SK-N-SH (cell line): ENCODE measurements around the gene NTN1. TPM values are rescaled to one million over a fixed set of nuclear protein-coding genes. Genes with fewer than 3 reads are reported as not detected.

Source experiments
- CTCF ChIA-PET: fragments of 300-600, 350-600 bp; formaldehyde crosslinking; extraction: SDS; loops from one replicate; lab custom pipeline; 2021; lab: Yijun Ruan, JAX
- POLR2A ChIA-PET: fragments of 350-600 bp; sonication (Branson Sonifier 250); formaldehyde crosslinking; extraction: SDS; loops from one replicate; lab custom pipeline; 2020; ENCODE audit warnings: antibody characterized with exemption, inconsistent platforms; lab: Yijun Ruan, JAX
- DNase-seq: peaks from one replicate; pipeline ENCODE4 v3.0.0; 2012
- H2AFZ ChIP-seq: fragments of 200-600 bp; sonication (generic); 2 replicates; pipeline ENCODE4 v1.8.1; 2016; ENCODE audit warnings: antibody characterized with exemption, mild to moderate bottlenecking, low read depth
- H3F3A ChIP-seq: fragments of 200-600 bp; sonication (generic); replicated peaks from 2 replicates; pipeline ENCODE3; 2016; ENCODE audit warnings: antibody characterized with exemption, mild to moderate bottlenecking; ENCODE audit not compliant: insufficient read depth
- H3K27ac ChIP-seq, 2 experiments: fragments of 200-500 bp in 1 of 2; fragments of 200-600 bp in 1 of 2; sonication (Bioruptor generic) in 1 of 2; sonication (generic), shearing (Covaris generic) in 1 of 2; 2 replicates each; pipeline versions ENCODE4 v1.5.1 to v1.6.1; 2014 to 2016; ENCODE audit warnings: low read depth in 2 of 2, inconsistent platforms in 1 of 2, low read length in 1 of 2, mild to moderate bottlenecking in 1 of 2, mixed read lengths in 1 of 2
- H3K27me3 ChIP-seq: fragments of 200-600 bp; sonication (generic), shearing (Covaris generic); 2 replicates; pipeline ENCODE4 v1.6.1; 2016; ENCODE audit warnings: mixed run types; ENCODE audit not compliant: insufficient read depth
- H3K36me3 ChIP-seq, 2 experiments: fragments of 200-500 bp in 1 of 2; fragments of 200-600 bp in 1 of 2; sonication (Bioruptor generic) in 1 of 2; sonication (generic) in 1 of 2; replicated peaks in 1 of 2; 2 replicates each; pipeline versions ENCODE3 to v1.5.1; 2014 to 2016; ENCODE audit warnings: low read length in 1 of 2, mild to moderate bottlenecking in 1 of 2; ENCODE audit not compliant: insufficient read depth in 2 of 2, control insufficient read depth in 1 of 2
- H3K4me1 ChIP-seq, 2 experiments: fragments of 200-500 bp in 1 of 2; fragments of 200-600 bp in 1 of 2; sonication (Bioruptor generic) in 1 of 2; sonication (generic), shearing (Covaris generic) in 1 of 2; 2 replicates each; pipeline versions ENCODE4 v1.5.1 to v1.6.1; 2014 to 2016; ENCODE audit warnings: low read depth in 1 of 2, low read length in 1 of 2, mixed run types in 1 of 2; ENCODE audit not compliant: insufficient read depth in 2 of 2, control insufficient read depth in 1 of 2
- H3K4me2 ChIP-seq: fragments of 200-600 bp; sonication (generic), shearing (Covaris generic); 2 replicates; pipeline ENCODE4 v1.6.1; 2017; ENCODE audit warnings: mixed run types
- H3K4me3 ChIP-seq, 2 experiments: fragments of 200-500 bp in 1 of 2; fragments of 200-600 bp in 1 of 2; sonication (Bioruptor generic) in 1 of 2; sonication (generic), shearing (Covaris generic) in 1 of 2; 2 replicates each; pipeline versions ENCODE4 v1.5.1 to v1.8.1; 2014 to 2016; ENCODE audit warnings: low read depth in 2 of 2, inconsistent platforms in 1 of 2, low read length in 1 of 2, mild to moderate bottlenecking in 1 of 2, mixed read lengths in 1 of 2, moderate library complexity in 1 of 2
- H3K79me2 ChIP-seq: fragments of 200-600 bp; sonication (generic); 2 replicates; pipeline ENCODE4 v1.8.1; 2017; ENCODE audit warnings: mild to moderate bottlenecking; ENCODE audit not compliant: insufficient read depth
- H3K9ac ChIP-seq: fragments of 200-600 bp; sonication (generic); 2 replicates; pipeline ENCODE4 v1.6.1; 2017; ENCODE audit warnings: mixed run types
- H3K9me2 ChIP-seq: fragments of 200-600 bp; sonication (generic); 2 replicates; pipeline ENCODE4 v1.6.1; 2017; ENCODE audit warnings: mixed run types
- H3K9me3 ChIP-seq: fragments of 200-600 bp; sonication (generic); 2 replicates; pipeline ENCODE4 v1.6.1; 2017; ENCODE audit warnings: mixed run types, mild to moderate bottlenecking, moderate library complexity
- H4K20me1 ChIP-seq: fragments of 200-600 bp; sonication (generic); 2 replicates; pipeline ENCODE4 v1.6.1; 2017; ENCODE audit warnings: mild to moderate bottlenecking, mixed run types; ENCODE audit not compliant: insufficient read depth
- FOSL2 ChIP-seq: IDR thresholded peaks from 2 replicates; pipeline ENCODE4 v1.4.0; 2012; ENCODE audit warnings: low read depth, mild to moderate bottlenecking, moderate library complexity, borderline replicate concordance
- GATA2 ChIP-seq: sonication (generic); formaldehyde crosslinking; IDR thresholded peaks from 2 replicates; pipeline ENCODE4 v1.5.0; 2020; ENCODE audit warnings: mild to moderate bottlenecking, missing genetic modification reagents
- JUND ChIP-seq: IDR thresholded peaks from 2 replicates; pipeline ENCODE4 v1.4.0; 2012
- MEF2A ChIP-seq: IDR thresholded peaks from 2 replicates; pipeline ENCODE4 v1.4.0; 2012; ENCODE audit warnings: low read depth, borderline replicate concordance
- NFIC ChIP-seq: IDR thresholded peaks from 2 replicates; pipeline ENCODE4 v1.4.0; 2012; ENCODE audit warnings: borderline replicate concordance
- NRF1 ChIP-seq: IDR thresholded peaks from 2 replicates; pipeline ENCODE4 v1.6.1; 2012; ENCODE audit warnings: low read depth, mild to moderate bottlenecking, low read length
- POLR2AphosphoS5 ChIP-seq: IDR thresholded peaks from 2 replicates; pipeline ENCODE4 v1.6.1; 2012; ENCODE audit warnings: low read depth, low read length
- RAD21 ChIP-seq: IDR thresholded peaks from 2 replicates; pipeline ENCODE4 v1.6.1; 2012; ENCODE audit warnings: mild to moderate bottlenecking, low read length
- RCOR1 ChIP-seq: fragments of 150-350 bp; IDR thresholded peaks from 2 replicates; pipeline ENCODE4 v1.6.1; 2017; ENCODE audit warnings: antibody characterized with exemption, low read length
- SMC3 ChIP-seq: IDR thresholded peaks from 2 replicates; pipeline ENCODE4 v1.6.1; 2012; ENCODE audit warnings: low read depth, low read length, improper control_type of control experiment
- YY1 ChIP-seq: IDR thresholded peaks from 2 replicates; pipeline ENCODE4 v1.4.0; 2012; ENCODE audit warnings: low read depth, mild to moderate bottlenecking
- WGBS: methylation state at CpG from one replicate; pipeline ENCODE4 v1.1.6; 2017; ENCODE audit warnings: low lambda C conversion rate; 5-methylcytosine and 5-hydroxymethylcytosine counted together
- polyA plus RNA-seq, 3 experiments: library from polyadenylated mRNA; depleted of rRNA; stranded (reverse); fragments of >200 nt; gene quantifications; 2 replicates each; pipeline ENCODE4 v1.2.3, GENCODE V29; 2012
- TF ChIP-seq, protein P1 (sequence below): IDR thresholded peaks from 2 replicates; pipeline ENCODE4 v1.4.0; 2012; ENCODE audit warnings: low read depth
- TF ChIP-seq, protein P2 (sequence below): IDR thresholded peaks from 2 replicates; pipeline ENCODE4; 2012
- TF ChIP-seq, protein P3 (sequence below): fragments of 150-350 bp; IDR thresholded peaks from 2 replicates; pipeline ENCODE4 v1.6.1; 2016; ENCODE audit warnings: mild to moderate bottlenecking, low read depth, low read length
- TF ChIP-seq, protein P4 (sequence below): IDR thresholded peaks from 2 replicates; pipeline ENCODE4 v1.6.1; 2012; ENCODE audit warnings: mild to moderate bottlenecking, low read depth, low read length, moderate library complexity
- TF ChIP-seq, protein P5 (sequence below): IDR thresholded peaks from 2 replicates; pipeline ENCODE4 v1.4.0; 2012; ENCODE audit warnings: low read depth, borderline replicate concordance

The NTN1 gene
- polyA plus RNA-seq, 1 of the 3 experiments (the other 2 are of a cell fraction): 0.05 TPM

DNA sequence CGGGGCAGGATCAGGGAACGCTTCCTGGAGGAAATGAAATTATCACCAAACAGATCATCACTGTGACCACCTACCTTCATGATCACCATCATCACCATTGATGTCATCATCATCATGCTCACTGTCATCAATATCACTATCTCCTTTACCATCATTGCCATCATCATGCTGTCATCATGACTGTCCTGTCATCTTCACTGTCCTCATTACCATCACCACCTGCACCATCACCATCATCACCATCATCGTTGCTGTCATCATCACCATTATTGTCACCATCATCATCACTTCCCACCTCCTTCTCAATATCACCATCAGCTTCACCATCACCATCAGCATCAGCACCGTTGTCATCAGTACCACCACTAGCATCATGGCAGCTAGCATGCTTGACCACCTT is 65.3 kb downstream of the NTN1 start:
- CTCF ChIA-PET: no interaction called here
- 29% methylated on average over 4 of the region's 4 CpGs for WGBS
- TF ChIP-seq, protein P1, sequence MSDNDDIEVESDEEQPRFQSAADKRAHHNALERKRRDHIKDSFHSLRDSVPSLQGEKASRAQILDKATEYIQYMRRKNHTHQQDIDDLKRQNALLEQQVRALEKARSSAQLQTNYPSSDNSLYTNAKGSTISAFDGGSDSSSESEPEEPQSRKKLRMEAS: no peak
- TF ChIP-seq, all 33 proteins: peak for 0

DNA sequence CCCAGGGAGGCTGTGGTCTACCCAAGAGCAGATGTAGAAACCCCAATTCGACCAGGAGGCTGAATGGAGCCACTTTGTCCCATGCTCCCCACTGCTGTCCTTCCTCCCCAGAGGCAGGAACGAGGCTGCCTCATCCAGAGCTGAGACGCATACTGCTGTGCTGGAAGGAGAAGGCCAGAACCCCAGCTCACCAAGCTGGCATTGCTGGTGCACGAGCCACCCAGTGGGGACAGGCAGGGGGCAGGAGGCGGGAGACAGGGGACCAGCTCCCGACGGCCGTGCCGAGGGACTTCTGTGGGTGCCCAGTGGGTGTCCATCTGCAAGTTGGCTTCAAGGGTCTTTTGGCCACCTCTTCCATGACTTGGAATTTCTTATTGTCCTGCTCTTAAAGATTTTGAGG is 66.6 kb downstream of the NTN1 start:
- H3K79me2 ChIP-seq: no peaks in the 10 kb centered on the region
- H3F3A ChIP-seq: no peaks in the 10 kb centered on the region
- H3K4me2 ChIP-seq: no peak overlapping the region
- H3K4me3 ChIP-seq: no peak overlapping the region
- H3K9ac ChIP-seq: no peak overlapping the region
- peaks cover 28% of the 10 kb centered on the region; the same call in 1 of the 2 replicates for H3K27me3 ChIP-seq
- ChIA-PET POLR2A (no interaction called here), CTCF (no interaction called here)
- DNase-seq: no peak
- no peaks in the 10 kb centered on the region for H4K20me1 ChIP-seq
- H3K27ac ChIP-seq: no peak overlapping the region
- H3K4me1 ChIP-seq: no peaks in the 10 kb centered on the region
- TF ChIP-seq RCOR1: no peak
- TF ChIP-seq GATA2 (CRISPR knock-in tag): no peak
- TF ChIP-seq NRF1: no peak
- TF ChIP-seq MEF2A: no peak
- TF ChIP-seq, protein P2, sequence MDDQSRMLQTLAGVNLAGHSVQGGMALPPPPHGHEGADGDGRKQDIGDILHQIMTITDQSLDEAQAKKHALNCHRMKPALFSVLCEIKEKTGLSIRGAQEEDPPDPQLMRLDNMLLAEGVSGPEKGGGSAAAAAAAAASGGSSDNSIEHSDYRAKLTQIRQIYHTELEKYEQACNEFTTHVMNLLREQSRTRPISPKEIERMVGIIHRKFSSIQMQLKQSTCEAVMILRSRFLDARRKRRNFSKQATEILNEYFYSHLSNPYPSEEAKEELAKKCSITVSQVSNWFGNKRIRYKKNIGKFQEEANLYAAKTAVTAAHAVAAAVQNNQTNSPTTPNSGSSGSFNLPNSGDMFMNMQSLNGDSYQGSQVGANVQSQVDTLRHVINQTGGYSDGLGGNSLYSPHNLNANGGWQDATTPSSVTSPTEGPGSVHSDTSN: no peak
- no peak for TF ChIP-seq RAD21
- TF ChIP-seq POLR2AphosphoS5: no peak
- TF ChIP-seq YY1: no peak
- no peak for TF ChIP-seq JUND
- TF ChIP-seq NFIC: no peak
- TF ChIP-seq, all 33 proteins: peak for 0
- Histone ChIP-seq H2AFZ (no peak overlapping the region), H3K9me2 (no peaks in the 10 kb centered on the region), H3K36me3 (no peaks in the 10 kb centered on the region), H3K9me3 (no peaks in the 10 kb centered on the region)
- WGBS: 17% methylated on average over 9 of the region's 9 CpGs

More for the DNA sequence above, 65.3 kb downstream of the NTN1 start:
- H3K27me3 ChIP-seq: peaks cover 28% of the 10 kb centered on the region; the same call in 1 of the 2 replicates
- H3K9ac ChIP-seq: no peak overlapping the region
- H3K4me1 ChIP-seq: no peaks in the 10 kb centered on the region
- no peak overlapping the region for H3K4me2 ChIP-seq
- H3K79me2 ChIP-seq: no peaks in the 10 kb centered on the region
- no peaks in the 10 kb centered on the region for H3K9me3 ChIP-seq
- H3K36me3 ChIP-seq: no peaks in the 10 kb centered on the region
- no peak for DNase-seq
- POLR2A ChIA-PET: no interaction called here
- no peaks in the 10 kb centered on the region for H3K9me2 ChIP-seq
- no peaks in the 10 kb centered on the region for H3F3A ChIP-seq
- H2AFZ ChIP-seq: no peak overlapping the region
- no peak overlapping the region for H3K27ac ChIP-seq
- no peak overlapping the region for H3K4me3 ChIP-seq
- no peaks in the 10 kb centered on the region for H4K20me1 ChIP-seq

DNA sequence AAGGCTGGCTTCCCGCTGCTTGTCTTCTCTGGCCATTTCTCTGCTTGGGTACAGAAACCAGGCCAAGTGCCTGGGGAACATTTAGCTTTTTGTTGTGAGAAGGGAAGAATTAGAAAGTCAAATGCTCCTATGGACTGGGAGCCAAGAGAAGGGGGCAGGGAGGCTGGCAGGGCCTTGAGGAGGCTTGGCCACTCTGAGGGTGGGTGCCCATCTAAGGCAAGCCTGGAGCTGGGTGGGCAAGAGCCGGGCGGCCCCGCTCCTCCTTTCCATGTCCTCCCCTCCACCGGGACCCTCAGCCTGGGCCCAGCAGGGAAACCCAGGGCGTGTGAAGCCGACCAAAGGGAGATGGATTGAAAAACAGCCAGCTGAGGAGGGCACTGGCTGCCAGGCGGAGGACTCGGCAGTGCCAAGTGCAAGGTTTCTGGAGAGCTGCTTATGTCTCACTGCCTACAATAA is 69.4 kb downstream of the NTN1 start:
- 0% methylated on average over 1 of the region's 9 CpGs for WGBS
- CTCF ChIA-PET: no interaction called here
- POLR2A ChIA-PET: no interaction called here
- H3K27ac ChIP-seq: no peak overlapping the region
- H3K9ac ChIP-seq: no peak overlapping the region
- no peak overlapping the region for H3K4me3 ChIP-seq
- DNase-seq: no peak
- no peaks in the 10 kb centered on the region for H3K36me3 ChIP-seq
- H4K20me1 ChIP-seq: no peaks in the 10 kb centered on the region
- no peak overlapping the region for H2AFZ ChIP-seq
- no peak overlapping the region for H3K4me2 ChIP-seq
- H3K9me3 ChIP-seq: no peaks in the 10 kb centered on the region
- H3K27me3 ChIP-seq: peaks cover 28% of the 10 kb centered on the region; the same call in 1 of the 2 replicates
- no peaks in the 10 kb centered on the region for H3F3A ChIP-seq
- H3K4me1 ChIP-seq: no peaks in the 10 kb centered on the region
- H3K9me2 ChIP-seq: no peaks in the 10 kb centered on the region
- H3K79me2 ChIP-seq: no peaks in the 10 kb centered on the region
- TF ChIP-seq, protein P1: no peak
- TF ChIP-seq SMC3 (no peak), FOSL2 (no peak), JUND (no peak)
- TF ChIP-seq, protein P3, sequence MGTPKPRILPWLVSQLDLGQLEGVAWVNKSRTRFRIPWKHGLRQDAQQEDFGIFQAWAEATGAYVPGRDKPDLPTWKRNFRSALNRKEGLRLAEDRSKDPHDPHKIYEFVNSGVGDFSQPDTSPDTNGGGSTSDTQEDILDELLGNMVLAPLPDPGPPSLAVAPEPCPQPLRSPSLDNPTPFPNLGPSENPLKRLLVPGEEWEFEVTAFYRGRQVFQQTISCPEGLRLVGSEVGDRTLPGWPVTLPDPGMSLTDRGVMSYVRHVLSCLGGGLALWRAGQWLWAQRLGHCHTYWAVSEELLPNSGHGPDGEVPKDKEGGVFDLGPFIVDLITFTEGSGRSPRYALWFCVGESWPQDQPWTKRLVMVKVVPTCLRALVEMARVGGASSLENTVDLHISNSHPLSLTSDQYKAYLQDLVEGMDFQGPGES: no peak
- TF ChIP-seq, protein P4, sequence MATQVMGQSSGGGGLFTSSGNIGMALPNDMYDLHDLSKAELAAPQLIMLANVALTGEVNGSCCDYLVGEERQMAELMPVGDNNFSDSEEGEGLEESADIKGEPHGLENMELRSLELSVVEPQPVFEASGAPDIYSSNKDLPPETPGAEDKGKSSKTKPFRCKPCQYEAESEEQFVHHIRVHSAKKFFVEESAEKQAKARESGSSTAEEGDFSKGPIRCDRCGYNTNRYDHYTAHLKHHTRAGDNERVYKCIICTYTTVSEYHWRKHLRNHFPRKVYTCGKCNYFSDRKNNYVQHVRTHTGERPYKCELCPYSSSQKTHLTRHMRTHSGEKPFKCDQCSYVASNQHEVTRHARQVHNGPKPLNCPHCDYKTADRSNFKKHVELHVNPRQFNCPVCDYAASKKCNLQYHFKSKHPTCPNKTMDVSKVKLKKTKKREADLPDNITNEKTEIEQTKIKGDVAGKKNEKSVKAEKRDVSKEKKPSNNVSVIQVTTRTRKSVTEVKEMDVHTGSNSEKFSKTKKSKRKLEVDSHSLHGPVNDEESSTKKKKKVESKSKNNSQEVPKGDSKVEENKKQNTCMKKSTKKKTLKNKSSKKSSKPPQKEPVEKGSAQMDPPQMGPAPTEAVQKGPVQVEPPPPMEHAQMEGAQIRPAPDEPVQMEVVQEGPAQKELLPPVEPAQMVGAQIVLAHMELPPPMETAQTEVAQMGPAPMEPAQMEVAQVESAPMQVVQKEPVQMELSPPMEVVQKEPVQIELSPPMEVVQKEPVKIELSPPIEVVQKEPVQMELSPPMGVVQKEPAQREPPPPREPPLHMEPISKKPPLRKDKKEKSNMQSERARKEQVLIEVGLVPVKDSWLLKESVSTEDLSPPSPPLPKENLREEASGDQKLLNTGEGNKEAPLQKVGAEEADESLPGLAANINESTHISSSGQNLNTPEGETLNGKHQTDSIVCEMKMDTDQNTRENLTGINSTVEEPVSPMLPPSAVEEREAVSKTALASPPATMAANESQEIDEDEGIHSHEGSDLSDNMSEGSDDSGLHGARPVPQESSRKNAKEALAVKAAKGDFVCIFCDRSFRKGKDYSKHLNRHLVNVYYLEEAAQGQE: no peak
- TF ChIP-seq, protein P5, sequence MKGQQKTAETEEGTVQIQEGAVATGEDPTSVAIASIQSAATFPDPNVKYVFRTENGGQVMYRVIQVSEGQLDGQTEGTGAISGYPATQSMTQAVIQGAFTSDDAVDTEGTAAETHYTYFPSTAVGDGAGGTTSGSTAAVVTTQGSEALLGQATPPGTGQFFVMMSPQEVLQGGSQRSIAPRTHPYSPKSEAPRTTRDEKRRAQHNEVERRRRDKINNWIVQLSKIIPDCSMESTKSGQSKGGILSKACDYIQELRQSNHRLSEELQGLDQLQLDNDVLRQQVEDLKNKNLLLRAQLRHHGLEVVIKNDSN: no peak
